ENCODE measurements around the gene RUNX1. TPM values are rescaled to one million over a fixed set of nuclear protein-coding genes. Genes with fewer than 3 reads are reported as not detected.
A peak's percentile ranks its signal among the peaks of the same experiment; 100 is the strongest.

RUNX1 gene
- polyA plus RNA-seq, 1 of the 3 experiments (the other 2 are of a cell fraction): 17.1 TPM

GRCh38 chr21:34889676-34890469, 159.2 kb downstream of the RUNX1 start (continued):
- TF ChIP-seq REST (IDR thresholded peaks at IDR 0.05; ENCODE audit: low read depth, low read length) (0 out of 2 replicates have a peak, but pooled peaks have one; percentile 8), GABPA (IDR thresholded peaks at IDR 0.05; ENCODE audit: low read depth) (peak; percentile 23; the same call in 1 of the 2 replicates), TAF1 (IDR thresholded peaks at IDR 0.05; ENCODE audit: borderline replicate concordance, low read depth, low read length) (0 out of 2 replicates have a peak, but pooled peaks have one; percentile 8)

- H2AFZ ChIP-seq (ENCODE audit: low read depth): no peak overlapping the region
- TF ChIP-seq IRF3 (IDR thresholded peaks at IDR 0.05; ENCODE audit: low read depth, low read length) (no peak), NFIC (IDR thresholded peaks at IDR 0.05; ENCODE audit: borderline replicate concordance) (no peak), RCOR1 (IDR thresholded peaks at IDR 0.05; ENCODE audit: low read length) (no peak), ELF1 (IDR thresholded peaks at IDR 0.05) (no peak; the same call in 1 of the 2 replicates), NRF1 (IDR thresholded peaks at IDR 0.05; ENCODE audit: low read depth, low read length) (no peak), RXRA (IDR thresholded peaks at IDR 0.05; ENCODE audit: borderline replicate concordance, low read depth) (no peak), RAD21 (IDR thresholded peaks at IDR 0.05; ENCODE audit: low read length) (no peak), JUND (IDR thresholded peaks at IDR 0.05) (no peak), SMC3 (IDR thresholded peaks at IDR 0.05; ENCODE audit: low read depth, low read length) (no peak), TAF1 (IDR thresholded peaks at IDR 0.05; ENCODE audit: borderline replicate concordance, low read depth, low read length) (no peak; the same call in 1 of the 2 replicates), FOXJ3 (CRISPR knock-in tag; IDR thresholded peaks at IDR 0.05) (no peak), USF1 (IDR thresholded peaks at IDR 0.05; ENCODE audit: borderline replicate concordance, low read depth) (no peak), MAX (IDR thresholded peaks at IDR 0.05; ENCODE audit: low read depth) (no peak; the same call in 1 of the 2 replicates), ZBTB33 (IDR thresholded peaks at IDR 0.05; ENCODE audit: borderline replicate concordance, low read depth) (no peak), FOXM1 (IDR thresholded peaks at IDR 0.05; ENCODE audit: low read depth) (no peak), GABPA (IDR thresholded peaks at IDR 0.05; ENCODE audit: low read depth) (no peak), CHD2 (IDR thresholded peaks at IDR 0.05; ENCODE audit: low read length, partially characterized antibody) (no peak)
Observed at GRCh38 chr21:34889320-34889675, 159.8 kb downstream of the RUNX1 start.

More at GRCh38 chr21:34889320-34889675, 159.8 kb downstream of the RUNX1 start:
- CTCF ChIA-PET: interaction anchor here (0.6 to 4.7 kb wide), 26 partner anchors 9 to 1146 kb away, joined by 3 to 15 read pairs (median 4); no protein-coding TSS in a partner anchor
- peaks cover 21% of the 10 kb centered on the region for H4K20me1 ChIP-seq (ENCODE audit: insufficient read depth)
- peak overlapping the region; percentile 92 for H3K9ac ChIP-seq
- no peaks in the 10 kb centered on the region for H3K27me3 ChIP-seq (ENCODE audit: insufficient read depth)
- no peaks in the 10 kb centered on the region for H3K9me3 ChIP-seq
- no peak for DNase-seq
- no peaks in the 10 kb centered on the region for H3K9me2 ChIP-seq
- H3F3A ChIP-seq (replicated peaks; ENCODE audit: insufficient read depth): peaks cover 11% of the 10 kb centered on the region
- POLR2A ChIA-PET: no interaction called here
- peaks cover 0 to 7% of the 10 kb centered on the region in 2 experiments; a peak in 2 of 4 replicates for H3K4me1 ChIP-seq (ENCODE audit: control insufficient read depth in 1 of 2, insufficient read depth in 2 of 2, low read depth in 1 of 2, low read length in 1 of 2)
- H3K27ac ChIP-seq (ENCODE audit: low read depth in 2 of 2, low read length in 1 of 2): peak overlapping the region; percentile 76 to 95
- H3K79me2 ChIP-seq (ENCODE audit: insufficient read depth): peaks cover 49% of the 10 kb centered on the region
- H3K4me2 ChIP-seq: peak overlapping the region; percentile 94
- 0% methylated on average over 5 of the region's 45 CpGs for WGBS (ENCODE audit: low lambda C conversion rate)
- H3K36me3 ChIP-seq (replicated peaks in 1 of 2; ENCODE audit: control insufficient read depth in 1 of 2, insufficient read depth in 2 of 2, low read length in 1 of 2): no peaks in the 10 kb centered on the region
- peak overlapping the region; percentile 81 for H3K4me3 ChIP-seq (ENCODE audit: low read depth in 2 of 2, low read length in 1 of 2)
